Spleen (tissue), 11 donors: Measurements from ENCODE around the gene OSER1. TPM values are rescaled to one million over a fixed set of nuclear protein-coding genes. Genes with fewer than 3 reads are reported as not detected.
"Not testable (repeated sequence)": the region's sequence is repeated elsewhere in the genome, so short reads cannot be mapped to it uniquely, and the experiment has no call there.

Source experiments
- DNase-seq: peaks from one replicate; pipeline ENCODE4 v3.0.0-alpha.2; 2020
- H3K27ac ChIP-seq, 8 donors: fragments of 200-600 bp; sonication (generic) in 7 of 8; 1 replicate in 4 of 8; 2 replicates in 4 of 8; pipeline versions ENCODE4 v1.5.0 to v1.8.0; 2016 to 2021; ENCODE audit warnings: inconsistent platforms in 4 of 8, mild to moderate bottlenecking in 4 of 8, moderate library complexity in 1 of 8
- H3K27me3 ChIP-seq, 7 donors: fragments of 200-600 bp; sonication (generic) in 6 of 7; replicated peaks in 1 of 7; 1 replicate in 4 of 7; 2 replicates in 3 of 7; pipeline versions ENCODE4 v1.5.0 to v1.8.0; 2016 to 2021; ENCODE audit warnings: inconsistent platforms in 3 of 7, mild to moderate bottlenecking in 1 of 7
- H3K36me3 ChIP-seq, 6 donors: fragments of 200-600 bp; sonication (generic) in 5 of 6; 1 replicate in 4 of 6; 2 replicates in 2 of 6; pipeline versions ENCODE4 v1.5.0 to v1.8.0; 2016 to 2021; ENCODE audit warnings: inconsistent platforms in 2 of 6
- H3K4me1 ChIP-seq, 6 donors: fragments of 200-600 bp; sonication (generic) in 5 of 6; 1 replicate in 3 of 6; 2 replicates in 3 of 6; pipeline versions ENCODE4 v1.5.0 to v1.8.0; 2016 to 2021; ENCODE audit warnings: inconsistent platforms in 3 of 6
- H3K4me3 ChIP-seq, 8 donors: fragments of 200-600 bp; sonication (generic) in 7 of 8; 1 replicate in 4 of 8; 2 replicates in 4 of 8; pipeline versions ENCODE4 v1.5.0 to v1.8.0; 2016 to 2021; ENCODE audit warnings: inconsistent platforms in 4 of 8, mild to moderate bottlenecking in 4 of 8, moderate library complexity in 2 of 8
- H3K9me3 ChIP-seq, 8 donors: fragments of 200-600 bp; sonication (generic) in 7 of 8; 1 replicate in 4 of 8; 2 replicates in 4 of 8; pipeline versions ENCODE4 v1.5.0 to v1.8.0; 2016 to 2021; ENCODE audit warnings: inconsistent platforms in 4 of 8
- POLR2A ChIP-seq, 3 donors: fragments of 450-650 bp; IDR thresholded peaks; one replicate each; pipeline ENCODE4 v1.5.1; 2017; ENCODE audit warnings: antibody characterized with exemption in 3 of 3, mild to moderate bottlenecking in 1 of 3
- POLR2AphosphoS5 ChIP-seq, 3 donors: sonication (generic); formaldehyde crosslinking; IDR thresholded peaks; one replicate each; pipeline ENCODE4 v1.5.1; 2017; ENCODE audit warnings: antibody characterized with exemption in 3 of 3
- WGBS, 5 donors: extraction: QIAGEN DNeasy Blood & Tissue Kit in 3 of 5; methylation state at CpG; one replicate each; pipeline versions ENCODE4 v1.1.5 to v1.1.7; 2013 to 2018; 5-methylcytosine and 5-hydroxymethylcytosine counted together
- intact Hi-C: fragments of 100-400 bp; cut with DNase I; formaldehyde crosslinking; loops from one replicate; pipeline ENCODE4 v1.15.0; 2023; ENCODE audit warnings: low total_unique reads
- polyA plus RNA-seq, 3 donors: library from polyadenylated mRNA; stranded (reverse); fragments of 200-250 nt; gene quantifications; one replicate each; pipeline ENCODE4 v1.2.1, GENCODE V29; 2013
- total RNA-seq, 7 donors: library from RNA; depleted of rRNA in 3 of 7; stranded (reverse); fragments of >200 nt in 3 of 7; fragmentation: NEBNext Ultra II Directional in 4 of 7; extraction: Animal tissue kit (Norgen Biotek cat#: 25700) in 4 of 7; gene quantifications; one replicate each; pipeline versions ENCODE4 v1.1.0 to v1.2.1, GENCODE V29; 2016 to 2021
- TF ChIP-seq, protein P1 (sequence below), 11 experiments: fragments of 200-600 bp in 7 of 11; fragments of 450-650 bp in 4 of 11; sonication (generic) in 4 of 11; IDR thresholded peaks in 8 of 11; conservative IDR thresholded peaks in 3 of 11; 1 replicate in 7 of 11; 2 replicates in 4 of 11; pipeline versions ENCODE4 v1.4.0 to v1.8.0; 2016 to 2021; ENCODE audit warnings: antibody characterized with exemption in 11 of 11, inconsistent platforms in 4 of 11, mild to moderate bottlenecking in 1 of 11
- donor health status: healthy with polysubstance abuse.
- donor health status: DM: no; HTN: no; CAD: no; lungs with moderate emphysema.
- donor health status: DM: no; HTN: no; CAD: no.
- donor health status: Bipolar disorder and iron deficiency.
- donor health status: healthy.
- donor health status: DM: no; HTN: no; CAD: no.
- donor health status: DM: yes; HTN: yes; CAD: no.

Gene OSER1
- total and polyA plus RNA-seq, 10 donors, result 28.5 to 47.0 (median 38.2) TPM

DNA sequence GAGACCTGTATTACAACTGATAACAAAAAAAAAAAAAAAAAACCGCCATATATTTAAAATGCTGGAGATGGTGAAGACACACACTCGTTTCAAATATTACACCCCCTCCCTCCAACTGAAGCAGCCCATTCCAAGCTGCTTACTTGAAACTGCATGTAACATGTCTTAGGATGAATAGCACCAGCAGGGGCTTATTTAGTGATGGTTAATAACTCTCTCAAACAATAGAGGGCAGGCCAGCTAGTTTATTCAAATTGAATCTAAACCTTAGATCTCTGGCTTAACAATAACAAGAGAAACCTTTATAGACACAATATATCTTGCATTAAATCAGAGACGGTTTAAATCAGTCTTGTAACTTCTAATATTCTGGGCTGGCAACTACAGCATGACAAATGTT lies 14.3 kb downstream of the OSER1 start:
- intact Hi-C loops, result no loop called here
- H3K4me1 ChIP-seq, result peaks cover 0 to 18% (median 0%) of the 10 kb centered on the region in 6 donors
- TF ChIP-seq, protein P1, sequence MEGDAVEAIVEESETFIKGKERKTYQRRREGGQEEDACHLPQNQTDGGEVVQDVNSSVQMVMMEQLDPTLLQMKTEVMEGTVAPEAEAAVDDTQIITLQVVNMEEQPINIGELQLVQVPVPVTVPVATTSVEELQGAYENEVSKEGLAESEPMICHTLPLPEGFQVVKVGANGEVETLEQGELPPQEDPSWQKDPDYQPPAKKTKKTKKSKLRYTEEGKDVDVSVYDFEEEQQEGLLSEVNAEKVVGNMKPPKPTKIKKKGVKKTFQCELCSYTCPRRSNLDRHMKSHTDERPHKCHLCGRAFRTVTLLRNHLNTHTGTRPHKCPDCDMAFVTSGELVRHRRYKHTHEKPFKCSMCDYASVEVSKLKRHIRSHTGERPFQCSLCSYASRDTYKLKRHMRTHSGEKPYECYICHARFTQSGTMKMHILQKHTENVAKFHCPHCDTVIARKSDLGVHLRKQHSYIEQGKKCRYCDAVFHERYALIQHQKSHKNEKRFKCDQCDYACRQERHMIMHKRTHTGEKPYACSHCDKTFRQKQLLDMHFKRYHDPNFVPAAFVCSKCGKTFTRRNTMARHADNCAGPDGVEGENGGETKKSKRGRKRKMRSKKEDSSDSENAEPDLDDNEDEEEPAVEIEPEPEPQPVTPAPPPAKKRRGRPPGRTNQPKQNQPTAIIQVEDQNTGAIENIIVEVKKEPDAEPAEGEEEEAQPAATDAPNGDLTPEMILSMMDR (IDR thresholded peaks at IDR 0.05 in 8 of 11, conservative IDR thresholded peaks at IDR 0.05 in 3 of 11), result no peak
- no peak overlapping the region for H3K27ac ChIP-seq
- DNase-seq, result no peak
- H3K27me3 ChIP-seq, result no peaks in the 10 kb centered on the region
- H3K36me3 ChIP-seq, result peaks cover 3 to 59% (median 50%) of the 10 kb centered on the region in 6 donors
- 76 to 83% (median 81%) methylated on average over 3 of the region's 3 CpGs for WGBS, 5 donors
- no peaks in the 10 kb centered on the region for H3K9me3 ChIP-seq
- no peak overlapping the region for H3K4me3 ChIP-seq

DNA sequence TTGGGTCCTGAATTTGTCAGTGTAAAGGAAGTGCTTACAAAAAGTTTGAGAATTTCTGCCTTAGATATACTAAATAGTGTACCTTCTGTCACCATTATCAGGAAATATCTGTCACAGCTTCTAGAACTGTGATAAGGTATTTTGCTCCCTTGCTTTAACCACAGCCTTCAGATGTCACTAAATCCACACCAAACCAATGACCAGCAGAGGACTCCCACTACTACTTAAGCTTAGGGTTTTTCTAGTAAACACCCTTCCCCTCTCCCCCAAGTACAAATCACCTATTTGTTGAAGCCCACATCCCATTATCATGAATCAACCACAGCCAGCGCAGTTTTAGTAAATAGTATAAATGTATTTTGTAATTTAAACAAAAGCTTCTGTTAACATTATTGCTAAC lies 15.0 kb downstream of the OSER1 start:
- 87 to 93% (median 91%) methylated on average over 1 of the region's 1 CpG for WGBS, 5 donors
- TF ChIP-seq, protein P1 (IDR thresholded peaks at IDR 0.05 in 8 of 11, conservative IDR thresholded peaks at IDR 0.05 in 3 of 11), result no peak
- TF ChIP-seq POLR2A (IDR thresholded peaks at IDR 0.05), result no peak
- no peak for TF ChIP-seq POLR2AphosphoS5 (IDR thresholded peaks at IDR 0.05)
- Histone ChIP-seq H3K9me3 (no peaks in the 10 kb centered on the region), H3K36me3 (peaks cover 3 to 52% (median 44%) of the 10 kb centered on the region in 6 donors), H3K4me3 (no peak overlapping the region), H3K27me3 (no peaks in the 10 kb centered on the region), H3K27ac (no peak overlapping the region), H3K4me1 (peaks cover 0 to 11% (median 0%) of the 10 kb centered on the region in 6 donors)
- intact Hi-C loops, result no loop called here
- DNase-seq, result no peak

DNA sequence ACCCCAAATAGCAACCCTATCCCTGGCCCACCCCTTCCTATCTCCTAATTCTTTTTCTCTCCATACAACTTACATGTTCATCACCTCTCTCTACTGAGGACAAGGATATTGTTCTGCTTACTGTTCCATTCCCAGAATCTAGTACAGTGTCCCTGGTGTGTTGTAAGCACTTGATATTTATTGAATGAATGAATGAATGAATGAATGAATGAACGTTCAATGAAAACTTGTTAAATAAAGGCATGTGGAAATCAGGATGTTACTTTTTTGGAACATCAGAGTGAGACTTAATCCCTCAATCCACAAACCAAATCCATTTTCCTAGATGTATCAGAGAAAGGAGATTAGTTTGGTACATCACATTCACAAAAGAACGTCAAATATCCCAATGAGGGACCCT lies 16.8 kb downstream of the OSER1 start:
- TF ChIP-seq POLR2AphosphoS5 (IDR thresholded peaks at IDR 0.05) (no peak), POLR2A (IDR thresholded peaks at IDR 0.05) (no peak)
- TF ChIP-seq, protein P1 (IDR thresholded peaks at IDR 0.05 in 8 of 11, conservative IDR thresholded peaks at IDR 0.05 in 3 of 11), result no peak
- DNase-seq, result no peak
- intact Hi-C loops, result no loop called here
- WGBS, 5 donors, result 80 to 92% (median 86%) methylated on average over 2 of the region's 2 CpGs
- Histone ChIP-seq H3K27me3 (peaks cover 0 to 9% (median 0%) of the 10 kb centered on the region in 7 donors), H3K36me3 (peaks cover 0 to 34% (median 27%) of the 10 kb centered on the region in 6 donors), H3K9me3 (no peaks in the 10 kb centered on the region), H3K4me1 (peaks cover 0 to 15% (median 0%) of the 10 kb centered on the region in 6 donors), H3K27ac (no peak overlapping the region), H3K4me3 (no peak overlapping the region)

DNA sequence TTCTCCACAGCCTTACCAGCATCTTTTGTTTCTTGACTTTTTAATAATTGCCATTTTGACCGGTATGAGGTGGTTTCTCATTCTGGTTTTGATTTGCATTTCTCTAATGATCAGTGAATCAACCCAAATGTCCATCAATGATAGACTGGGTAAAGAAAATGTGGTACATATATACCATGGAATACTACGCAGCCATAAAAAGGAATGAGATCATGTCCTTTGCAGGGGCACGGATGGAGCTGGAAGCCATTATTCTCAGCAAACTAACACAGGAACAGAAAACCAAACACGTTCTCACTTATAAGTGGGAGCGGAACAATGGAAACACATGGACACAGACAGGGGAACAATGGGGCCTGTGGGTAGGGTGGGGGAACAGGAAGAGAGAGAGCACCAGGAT lies 18.9 kb downstream of the OSER1 start:
- intact Hi-C loops, H3K27ac ChIP-seq, DNase-seq, H3K9me3 ChIP-seq, H3K4me3 ChIP-seq: not testable (repeated sequence)
- H3K4me1 ChIP-seq, result peaks cover 5 to 32% (median 14%) of the 10 kb centered on the region in 6 donors
- WGBS, 5 donors, result 81 to 91% (median 86%) methylated on average over 5 of the region's 5 CpGs
- peaks cover 0 to 12% (median 5%) of the 10 kb centered on the region in 6 donors for H3K36me3 ChIP-seq
- H3K27me3 ChIP-seq, result peaks cover 0 to 26% (median 14%) of the 10 kb centered on the region in 7 donors
